ENCODE measurements around the gene MOSPD3. TPM values are rescaled to one million over a fixed set of nuclear protein-coding genes. Genes with fewer than 3 reads are reported as not detected.
A peak's percentile ranks its signal among the peaks of the same experiment; 100 is the strongest.

Gene MOSPD3
- total and polyA plus RNA-seq, 2 of the 13 experiments (the other 11 are each of a cell fraction or from before 2014, with no cell fraction given), result 7.6 to 8.8 TPM

- 0 out of 2 replicates have a peak, but pooled peaks have one; percentile 10 for TF ChIP-seq SALL1 (CRISPR knock-in tag; IDR thresholded peaks at IDR 0.05)
- no peak for TF ChIP-seq HNF4G (IDR thresholded peaks at IDR 0.05; ENCODE audit: borderline replicate concordance, low read depth, low read length)
- TF ChIP-seq HNF4G (CRISPR knock-in tag; IDR thresholded peaks at IDR 0.05; ENCODE audit: borderline replicate concordance, low read depth), result no peak
- TF ChIP-seq GABPB1 (CRISPR knock-in tag; IDR thresholded peaks at IDR 0.05), result peak; percentile 32; the same call in 1 of the 2 replicates
- TF ChIP-seq ZNF569 (CRISPR knock-in tag; IDR thresholded peaks at IDR 0.05; ENCODE audit: borderline replicate concordance), result no peak
- 0 out of 2 replicates have a peak, but pooled peaks have one; percentile 23 for TF ChIP-seq RAD21 (CRISPR knock-in tag; IDR thresholded peaks at IDR 0.05)
- no peak for TF ChIP-seq LCORL (IDR thresholded peaks at IDR 0.05)
- TF ChIP-seq LCORL (CRISPR knock-in tag; IDR thresholded peaks at IDR 0.05), result 0 out of 2 replicates have a peak, but pooled peaks have one; percentile 28
- TF ChIP-seq HIC2 (CRISPR knock-in tag; IDR thresholded peaks at IDR 0.05; ENCODE audit: low read depth), result peak; percentile 82
- no peak for TF ChIP-seq ZNF138 (CRISPR knock-in tag; IDR thresholded peaks at IDR 0.05; ENCODE audit: low read depth)
- TF ChIP-seq, protein P1, sequence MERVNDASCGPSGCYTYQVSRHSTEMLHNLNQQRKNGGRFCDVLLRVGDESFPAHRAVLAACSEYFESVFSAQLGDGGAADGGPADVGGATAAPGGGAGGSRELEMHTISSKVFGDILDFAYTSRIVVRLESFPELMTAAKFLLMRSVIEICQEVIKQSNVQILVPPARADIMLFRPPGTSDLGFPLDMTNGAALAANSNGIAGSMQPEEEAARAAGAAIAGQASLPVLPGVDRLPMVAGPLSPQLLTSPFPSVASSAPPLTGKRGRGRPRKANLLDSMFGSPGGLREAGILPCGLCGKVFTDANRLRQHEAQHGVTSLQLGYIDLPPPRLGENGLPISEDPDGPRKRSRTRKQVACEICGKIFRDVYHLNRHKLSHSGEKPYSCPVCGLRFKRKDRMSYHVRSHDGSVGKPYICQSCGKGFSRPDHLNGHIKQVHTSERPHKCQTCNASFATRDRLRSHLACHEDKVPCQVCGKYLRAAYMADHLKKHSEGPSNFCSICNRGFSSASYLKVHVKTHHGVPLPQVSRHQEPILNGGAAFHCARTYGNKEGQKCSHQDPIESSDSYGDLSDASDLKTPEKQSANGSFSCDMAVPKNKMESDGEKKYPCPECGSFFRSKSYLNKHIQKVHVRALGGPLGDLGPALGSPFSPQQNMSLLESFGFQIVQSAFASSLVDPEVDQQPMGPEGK (CRISPR knock-in tag; IDR thresholded peaks at IDR 0.05), result peak; percentile 50
- peak; percentile 45; the same call in 1 of the 2 replicates for TF ChIP-seq HNF1B (CRISPR knock-in tag; IDR thresholded peaks at IDR 0.05)
- no peak for TF ChIP-seq CEBPZ (IDR thresholded peaks at IDR 0.05; ENCODE audit: low read length)
- no peak for TF ChIP-seq CCAR2 (optimal IDR thresholded peaks at IDR 0.05; ENCODE audit: low read depth, low read length)
- TF ChIP-seq ZNF788 (CRISPR knock-in tag; IDR thresholded peaks at IDR 0.05; ENCODE audit: borderline replicate concordance), result no peak
- TF ChIP-seq, protein P2, sequence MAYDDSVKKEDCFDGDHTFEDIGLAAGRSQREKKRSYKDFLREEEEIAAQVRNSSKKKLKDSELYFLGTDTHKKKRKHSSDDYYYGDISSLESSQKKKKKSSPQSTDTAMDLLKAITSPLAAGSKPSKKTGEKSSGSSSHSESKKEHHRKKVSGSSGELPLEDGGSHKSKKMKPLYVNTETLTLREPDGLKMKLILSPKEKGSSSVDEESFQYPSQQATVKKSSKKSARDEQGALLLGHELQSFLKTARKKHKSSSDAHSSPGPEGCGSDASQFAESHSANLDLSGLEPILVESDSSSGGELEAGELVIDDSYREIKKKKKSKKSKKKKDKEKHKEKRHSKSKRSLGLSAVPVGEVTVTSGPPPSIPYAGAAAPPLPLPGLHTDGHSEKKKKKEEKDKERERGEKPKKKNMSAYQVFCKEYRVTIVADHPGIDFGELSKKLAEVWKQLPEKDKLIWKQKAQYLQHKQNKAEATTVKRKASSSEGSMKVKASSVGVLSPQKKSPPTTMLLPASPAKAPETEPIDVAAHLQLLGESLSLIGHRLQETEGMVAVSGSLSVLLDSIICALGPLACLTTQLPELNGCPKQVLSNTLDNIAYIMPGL (CRISPR knock-in tag; IDR thresholded peaks at IDR 0.05; ENCODE audit: borderline replicate concordance in 1 of 2, low read depth in 1 of 2), result 0 out of 4 replicates have a peak, but pooled peaks have one; percentile 34 to 45
- no peak for TF ChIP-seq KLF6 (CRISPR knock-in tag; IDR thresholded peaks at IDR 0.05)
These were observed 12.2 kb upstream of the MOSPD3 start (continued) for GRCh38 chr7:100599911-100600729.
